Measurements from ENCODE around the gene THOC5.
A peak's percentile ranks its signal among the peaks of the same experiment; 100 is the strongest.

THOC5 gene

DNA sequence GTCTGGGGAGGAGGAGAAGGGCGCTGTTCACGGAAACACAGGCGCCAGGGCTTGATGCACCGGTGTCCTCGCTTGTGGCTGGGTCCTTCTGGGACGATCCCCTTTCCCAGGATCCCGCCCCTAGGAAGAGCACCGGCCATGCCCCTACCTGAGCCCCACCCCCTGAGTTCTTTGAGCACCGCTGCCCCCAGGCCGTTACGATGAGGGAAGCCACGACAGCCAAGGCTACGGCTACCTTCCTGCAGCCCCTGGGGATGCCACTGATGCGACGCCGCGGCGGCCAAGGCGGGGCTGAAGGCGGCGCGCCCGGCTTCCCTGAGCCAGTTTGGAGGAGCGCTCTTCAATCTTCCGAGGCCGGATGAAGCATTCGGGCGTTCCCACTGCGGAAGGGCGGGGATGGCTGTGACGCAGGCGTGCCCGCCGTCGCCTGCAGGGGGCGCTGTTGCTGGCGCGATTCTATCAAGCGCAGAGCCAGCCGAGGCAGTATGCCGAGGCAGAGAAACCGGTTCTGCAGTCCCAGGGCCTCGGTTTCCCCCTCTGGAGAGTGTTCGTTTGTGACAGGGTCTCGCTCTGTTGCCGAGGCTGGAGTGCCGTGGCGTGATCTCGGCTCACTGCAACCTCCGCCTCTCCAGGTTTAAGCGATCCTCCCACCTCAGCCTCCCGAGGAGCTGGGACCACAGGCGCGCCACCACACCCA is 83.2 kb downstream of the THOC5 start:
- DNase-seq: peak; percentile 84 to 90

DNA sequence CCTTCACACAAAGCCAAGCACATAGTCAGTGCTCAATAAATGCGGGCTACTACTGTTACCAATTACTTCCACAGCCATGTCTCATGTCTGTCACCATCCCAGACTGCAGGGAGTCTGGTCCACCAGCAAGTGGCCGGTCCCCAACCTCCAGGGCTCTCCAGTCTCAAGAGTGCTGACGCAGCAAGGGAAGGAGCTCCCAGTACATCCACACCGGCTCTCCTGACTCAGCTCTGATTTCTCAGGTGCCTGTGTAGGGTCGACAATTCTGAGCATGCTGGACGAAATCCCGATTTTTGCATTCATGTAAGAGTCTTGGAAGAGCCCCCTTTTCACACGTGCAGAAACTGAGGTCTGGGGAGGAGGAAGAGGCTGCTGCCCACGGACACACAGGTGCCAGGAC is 83.8 kb downstream of the THOC5 start:
- no peak for DNase-seq

DNA sequence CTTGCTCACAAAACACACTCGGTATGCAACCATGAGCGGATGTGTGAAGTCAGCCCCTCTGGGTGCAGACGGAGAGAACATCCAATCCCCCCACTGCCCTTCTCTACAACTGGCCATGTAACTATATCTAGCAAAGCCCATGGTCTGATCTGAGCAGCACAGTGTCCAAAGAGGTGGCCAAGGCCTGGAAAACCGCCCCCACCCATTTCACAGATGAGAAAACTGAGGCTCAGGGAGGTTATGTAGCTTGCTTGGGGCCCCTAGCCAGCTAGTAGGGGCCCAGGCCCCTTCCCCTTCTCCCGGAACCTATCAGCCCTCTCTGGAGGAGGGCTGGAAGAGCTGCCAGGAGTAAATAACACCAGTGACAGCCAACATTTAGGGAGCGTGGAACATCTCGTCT is 89.0 kb downstream of the THOC5 start:
- no peak for DNase-seq

DNA sequence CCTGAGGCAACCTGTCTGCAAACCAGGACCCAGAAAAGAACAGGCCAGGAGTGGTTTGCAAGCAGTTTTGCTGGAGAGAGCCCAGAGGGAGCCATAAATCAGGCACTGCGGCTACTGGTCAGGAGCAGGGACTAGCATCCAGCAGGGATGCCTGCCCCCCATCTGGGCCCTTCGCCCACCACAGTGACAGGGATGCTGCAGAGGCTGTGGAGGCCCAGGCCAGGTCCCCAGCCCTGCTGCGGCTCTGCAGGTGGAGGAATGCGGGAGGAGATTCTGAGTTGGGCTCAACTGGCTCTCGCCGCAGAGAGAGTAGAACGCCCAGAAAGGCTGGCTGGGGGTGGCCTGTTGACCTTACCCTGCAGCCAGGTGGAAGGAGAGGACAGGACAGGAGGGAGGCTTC is 89.9 kb downstream of the THOC5 start:
- no peak for DNase-seq

DNA sequence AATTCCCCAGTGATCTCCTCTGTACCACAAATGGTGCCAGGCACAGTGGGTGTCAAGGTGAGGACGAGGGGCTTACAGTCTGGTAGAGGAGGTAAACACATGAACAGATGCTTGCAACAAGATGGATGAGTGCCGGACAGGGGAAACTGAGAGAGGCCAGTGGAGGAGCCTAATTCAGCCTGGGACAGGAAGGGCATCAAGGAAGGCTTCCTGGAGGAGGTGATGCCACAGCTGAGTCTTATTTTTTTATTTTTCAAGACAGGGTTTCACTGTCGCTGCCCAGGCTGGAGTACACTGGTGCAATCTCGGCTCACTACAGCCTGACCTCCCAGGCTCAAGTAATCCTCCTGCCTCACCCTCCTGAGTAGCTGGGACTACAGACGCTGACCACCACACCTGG is 92.3 kb downstream of the THOC5 start:
- DNase-seq: no peak

DNA sequence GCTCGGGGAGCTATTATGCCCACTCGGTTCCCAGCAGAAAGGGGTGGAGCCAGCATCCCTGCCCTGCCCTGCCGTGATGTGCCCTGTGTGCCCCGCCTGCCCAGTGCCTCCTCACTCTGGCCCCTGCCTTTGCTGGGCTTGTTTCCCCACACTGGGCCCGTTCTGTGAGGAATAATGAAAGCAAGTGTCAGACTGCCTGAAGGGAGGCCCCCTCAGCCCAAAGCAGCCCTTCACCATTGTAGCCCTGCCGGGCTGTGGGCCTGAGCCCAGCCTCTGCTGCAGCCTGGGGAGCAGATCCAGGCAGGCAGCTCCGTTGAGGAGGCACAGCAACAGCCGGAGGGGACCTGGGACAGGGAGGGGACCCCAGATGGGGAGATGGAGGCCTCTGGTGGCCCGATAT is 93.8 kb downstream of the THOC5 start:
- no peak for DNase-seq

DNA sequence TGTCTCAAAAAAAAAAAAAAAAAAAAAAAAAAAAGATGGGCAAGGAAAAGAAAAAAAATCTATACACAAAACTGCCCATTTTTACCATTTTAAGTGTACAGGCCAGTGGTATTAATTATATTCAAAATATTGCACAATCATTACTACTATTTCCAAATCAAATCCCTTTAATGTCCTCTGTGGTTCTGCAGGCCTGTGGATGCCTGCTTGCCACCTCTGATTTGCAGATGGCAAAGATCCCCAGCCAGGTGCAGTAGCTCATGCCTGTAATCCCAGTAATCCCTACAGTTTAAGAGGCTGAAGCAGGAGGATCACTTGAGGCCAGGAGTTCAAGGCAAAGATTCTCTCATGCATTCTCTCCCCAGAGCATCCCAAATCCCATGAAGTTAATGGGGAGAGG is 95.0 kb downstream of the THOC5 start:
- no peak for DNase-seq

DNA sequence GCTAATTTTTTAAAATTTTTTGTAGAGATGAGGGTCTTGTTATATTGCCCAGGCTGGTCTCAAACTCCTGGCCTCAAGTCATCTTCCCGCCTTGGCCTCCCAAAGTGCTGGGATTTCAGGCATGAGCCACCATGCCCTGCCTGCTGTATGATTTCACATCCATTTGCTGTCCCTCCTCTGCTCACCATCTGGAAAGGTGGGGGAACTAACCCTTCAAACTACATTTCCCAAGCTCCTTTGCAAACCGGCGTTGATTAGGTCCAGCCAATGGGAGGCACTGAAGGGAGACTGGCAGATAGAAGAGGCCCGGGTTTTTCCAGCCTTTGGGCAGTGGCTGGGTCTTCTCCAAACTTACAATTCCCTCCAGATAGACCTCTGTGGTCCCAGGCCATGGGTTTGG is 95.8 kb downstream of the THOC5 start:
- no peak for DNase-seq

DNA sequence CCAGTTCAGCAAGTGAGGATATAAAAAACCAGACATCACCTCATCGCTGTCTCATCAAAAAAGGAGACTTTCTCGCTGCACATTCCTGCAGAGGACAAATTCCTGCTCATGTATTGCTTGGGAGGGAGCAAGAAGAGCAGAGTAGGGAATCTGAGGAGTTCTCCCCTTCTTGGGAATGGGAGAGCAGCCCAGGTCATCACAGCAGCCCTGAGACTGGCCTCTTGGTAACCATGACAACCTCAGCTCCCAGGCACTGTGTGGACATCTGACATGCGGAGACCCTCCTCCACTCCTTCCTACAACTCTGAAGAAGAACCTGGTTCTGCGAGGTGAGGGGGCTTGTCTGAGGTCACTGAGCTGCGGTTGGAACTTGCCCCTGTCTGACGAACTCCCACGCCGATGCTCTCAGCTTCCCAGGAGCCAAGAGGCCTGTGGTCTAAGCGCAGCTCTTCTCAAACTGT is 97.3 kb downstream of the THOC5 start:
- DNase-seq: no peak
